Thyroid gland (tissue), 4 donors: Measurements from ENCODE around the gene LRRC75B. TPM values are rescaled to one million over a fixed set of nuclear protein-coding genes. Genes with fewer than 3 reads are reported as not detected.

Experiments
- total RNA-seq, 4 donors: library from RNA; depleted of rRNA; stranded (reverse); fragments of >200 nt; gene quantifications; one replicate each; pipeline ENCODE4 v1.2.3, GENCODE V29; 2016

Gene LRRC75B
- total RNA-seq, 4 donors from 2014 or later, result 18.6 to 51.2 (median 39.6) TPM

Other genes with a start within 250 kb of the LRRC75B start
- 1 to 10 TPM; 1.4 to 3.0 (median 2.5) TPM for gene ADORA2A, start 165.5 kb downstream of the LRRC75B start, total RNA-seq
- not detected for gene UPB1, start 97.7 kb downstream of the LRRC75B start, total RNA-seq
- 10 to 100 TPM; 51.6 to 89.7 (median 74.2) TPM for gene GUCD1, start 37.9 kb downstream of the LRRC75B start, total RNA-seq
- gene SNRPD3, start 37.1 kb downstream of the LRRC75B start, total RNA-seq, result 100 to 1,000 TPM in 3 of 4 donors, 10 to 100 TPM in 1; 96.9 to 216 (median 145) TPM
- 10 to 100 TPM; 15.5 to 20.7 (median 18.2) TPM for gene GGT1, start 10.1 kb upstream of the LRRC75B start, total RNA-seq
- gene PIWIL3, start 181.6 kb upstream of the LRRC75B start, total RNA-seq, result not detected
- 1 to 10 TPM; 4.2 to 6.7 (median 5.6) TPM for gene SGSM1, start 213.1 kb upstream of the LRRC75B start, total RNA-seq